GM18858 (cell line): ENCODE measurements around the gene NFE2L3.
"Not testable (repeated sequence)": the region's sequence is repeated elsewhere in the genome, so short reads cannot be mapped to it uniquely, and the experiment has no call there.

Experiments
- ATAC-seq: cut with Tn5 transposase; IDR thresholded peaks from one replicate; pipeline ENCODE4 v1.9.1; 2021; ENCODE audit not compliant: unreplicated experiment

The NFE2L3 gene

DNA sequence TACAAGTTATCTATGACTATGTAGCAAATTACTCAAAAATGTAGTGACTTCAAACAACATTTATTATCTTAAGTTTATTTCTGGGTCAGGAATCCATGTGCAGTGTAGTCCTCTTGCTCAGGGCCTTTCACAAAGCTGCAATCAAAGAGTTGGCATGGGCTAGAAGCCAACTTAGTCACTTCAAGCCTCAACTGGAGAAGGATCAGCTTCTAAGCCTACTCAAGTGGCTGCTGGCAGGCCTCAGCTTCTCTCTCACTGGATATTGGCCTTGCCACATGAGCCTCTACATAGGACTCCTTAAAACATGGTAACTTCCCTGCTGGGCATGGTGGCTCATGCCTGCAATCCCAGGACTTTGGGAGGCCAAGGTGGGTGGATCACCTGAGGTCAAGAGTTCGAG is 5.0 kb upstream of the NFE2L3 start:
- ATAC-seq = no peak

GRCh38 chr7:26147646-26148306 is 4.2 kb upstream of the NFE2L3 start:
- ATAC-seq = not testable (repeated sequence)

GRCh38 chr7:26148307-26148700 is 3.7 kb upstream of the NFE2L3 start:
- not testable (repeated sequence) for ATAC-seq

GRCh38 chr7:26149391-26149977 is 2.5 kb upstream of the NFE2L3 start:
- ATAC-seq = no peak

DNA sequence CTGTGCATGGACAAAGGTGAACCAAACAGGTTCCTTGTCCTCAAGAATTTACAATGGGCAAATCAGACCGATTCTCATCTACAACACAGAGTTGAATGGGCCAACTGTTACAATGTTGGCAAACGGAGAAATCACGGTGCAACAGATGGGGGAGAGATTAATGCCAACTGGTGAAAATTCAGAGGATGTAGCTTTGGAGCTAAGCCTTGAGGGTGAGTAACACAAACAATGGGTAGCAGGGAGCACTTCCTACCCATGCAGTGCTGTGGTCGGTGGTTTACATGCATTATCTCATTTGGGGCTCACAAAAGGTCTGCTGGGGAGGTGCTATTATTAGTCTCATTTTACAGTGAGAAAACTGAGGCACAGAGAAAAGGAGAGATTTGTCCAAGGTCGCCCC is 902 bp upstream of the NFE2L3 start:
- ATAC-seq = no peak

DNA sequence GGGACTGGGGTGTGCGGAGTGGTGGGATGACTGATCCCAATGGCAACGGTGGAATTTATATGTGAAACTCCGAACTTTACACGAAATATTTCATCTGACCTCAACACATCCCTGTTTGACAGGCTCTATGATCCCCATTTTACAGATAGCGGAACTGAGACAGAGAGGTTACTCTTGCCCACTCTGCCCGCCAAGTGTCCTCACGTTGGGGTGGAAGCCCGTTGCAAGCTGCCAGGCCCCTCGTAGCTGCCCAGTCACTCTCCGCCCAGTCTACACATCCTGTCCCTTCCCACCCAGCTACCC is 397 bp upstream of the NFE2L3 start:
- no peak for ATAC-seq

DNA sequence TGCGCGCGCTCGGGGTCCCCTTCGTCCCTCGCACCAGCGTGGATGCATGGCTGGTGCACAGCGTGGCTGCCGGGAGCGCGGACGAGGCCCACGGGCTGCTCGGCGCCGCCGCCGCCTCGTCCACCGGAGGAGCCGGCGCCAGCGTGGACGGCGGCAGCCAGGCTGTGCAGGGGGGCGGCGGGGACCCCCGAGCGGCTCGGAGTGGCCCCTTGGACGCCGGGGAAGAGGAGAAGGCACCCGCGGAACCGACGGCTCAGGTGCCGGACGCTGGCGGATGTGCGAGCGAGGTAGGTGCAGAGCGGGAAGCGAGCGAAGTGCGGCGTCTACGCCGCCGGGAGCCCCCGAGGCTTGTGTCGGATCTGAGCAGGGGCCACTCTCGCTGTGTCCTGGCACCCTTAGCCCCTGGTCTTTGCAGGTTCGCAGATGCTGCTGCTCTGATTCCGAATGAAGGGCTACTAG is 813 bp downstream of the NFE2L3 start:
- ATAC-seq = peak; percentile 2

GRCh38 chr7:26153241-26153822 is 1.3 kb downstream of the NFE2L3 start:
- ATAC-seq = no peak

DNA sequence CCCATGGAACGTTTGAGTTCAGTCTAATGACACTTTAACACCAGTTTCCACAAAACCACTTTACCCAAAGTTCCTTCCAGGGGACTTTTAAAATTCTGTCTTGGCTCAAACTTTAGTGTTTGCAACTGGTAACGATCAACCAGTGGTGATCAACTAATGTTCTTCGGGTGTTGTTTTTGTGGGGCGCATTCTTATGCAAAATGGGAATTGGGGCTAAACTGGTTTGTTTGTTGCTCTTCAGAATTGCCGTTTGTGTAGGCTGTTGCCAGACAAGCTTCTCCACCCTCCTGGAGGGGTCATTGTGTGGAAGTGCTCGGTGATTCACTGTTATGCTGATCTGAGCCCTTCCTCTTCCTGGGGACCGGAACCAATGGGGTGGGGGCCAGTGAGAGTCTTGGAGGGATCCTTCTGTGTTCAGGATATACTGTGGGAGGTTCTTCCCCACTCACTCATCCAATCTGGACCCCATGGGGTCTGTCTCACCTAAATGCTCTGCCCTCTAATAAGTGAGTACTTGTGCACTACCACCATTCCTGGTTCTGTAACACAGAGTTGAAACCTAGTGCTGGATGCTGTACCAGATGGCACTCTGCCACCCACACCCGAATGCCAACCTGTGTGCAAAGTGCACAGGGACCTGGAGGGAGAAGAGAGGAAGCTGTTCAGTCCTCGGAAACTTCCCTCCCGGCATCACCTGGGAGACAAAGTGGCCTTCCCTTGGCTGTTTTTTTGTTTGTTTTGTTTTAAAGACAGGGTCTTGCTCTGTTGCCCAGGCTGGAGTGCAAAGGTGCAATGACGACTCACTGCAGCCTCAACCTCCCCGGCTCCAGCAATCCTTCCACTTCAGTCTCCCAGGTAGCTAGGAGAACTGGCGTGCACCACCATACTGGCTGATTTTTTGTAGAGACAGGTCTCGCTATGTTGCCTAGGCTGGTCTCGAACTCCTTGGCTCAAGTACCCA is 2.1 kb downstream of the NFE2L3 start:
- no peak for ATAC-seq

- ATAC-seq = no peak
These were observed 3.8 kb downstream of the NFE2L3 start for GRCh38 chr7:26155531-26156375.

GRCh38 chr7:26156451-26157420 is 4.7 kb downstream of the NFE2L3 start:
- peak; percentile 39 for ATAC-seq

GRCh38 chr7:26157520-26158105 is 5.6 kb downstream of the NFE2L3 start:
- no peak for ATAC-seq

GRCh38 chr7:26159243-26159642 is 7.2 kb downstream of the NFE2L3 start:
- ATAC-seq = no peak

DNA sequence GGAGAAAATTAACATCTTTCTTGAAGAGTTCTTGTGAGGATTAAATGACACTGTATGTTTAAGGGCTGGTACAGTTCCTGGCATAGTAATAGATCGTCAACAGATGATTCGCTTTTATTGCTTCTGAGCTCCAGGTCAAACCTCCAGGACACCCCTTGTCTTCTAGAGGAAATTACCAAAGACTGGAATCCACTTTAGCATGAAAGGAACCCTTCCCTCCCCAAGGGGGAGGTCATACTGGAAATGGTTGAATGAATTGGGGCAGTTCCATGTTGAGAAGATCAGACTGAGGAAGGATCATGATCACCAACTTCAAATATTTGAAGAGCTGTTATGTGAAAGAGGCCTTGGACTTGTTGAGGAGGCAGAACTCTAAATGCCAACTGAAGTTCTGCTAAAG is 8.9 kb downstream of the NFE2L3 start:
- ATAC-seq = no peak

DNA sequence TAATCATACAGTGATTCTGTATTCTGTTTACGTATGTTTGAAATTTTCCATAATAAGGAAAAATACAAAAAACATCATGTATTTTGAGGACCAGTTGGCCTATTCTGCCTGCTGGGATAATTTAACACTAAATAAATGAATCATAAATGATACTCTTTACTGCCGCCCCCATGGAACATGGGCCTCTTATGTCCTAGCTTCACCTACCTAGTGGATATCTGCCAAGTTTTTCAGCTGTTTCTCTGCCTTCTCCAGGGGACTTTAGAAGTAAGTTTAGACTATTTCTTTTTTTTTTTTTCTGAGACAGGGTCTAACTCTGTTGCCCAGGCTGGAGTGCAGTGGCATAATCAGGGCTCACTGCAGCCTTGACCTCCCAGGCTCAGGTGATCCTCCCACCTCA is 10.4 kb downstream of the NFE2L3 start:
- no peak for ATAC-seq

- ATAC-seq = not testable (repeated sequence)
These were observed 11.8 kb downstream of the NFE2L3 start for GRCh38 chr7:26163804-26164203.

- ATAC-seq = no peak
These were observed 14.1 kb downstream of the NFE2L3 start for GRCh38 chr7:26165950-26166683.

GRCh38 chr7:26166684-26167266 is 14.8 kb downstream of the NFE2L3 start:
- ATAC-seq = peak; percentile 21
